ENCODE measurements around the gene AKT3.

AKT3 gene

GRCh38 chr1:243733670-243734307, 116.3 kb downstream of the AKT3 start:
- DNase-seq (ENCODE audit: low read depth in 1 of 2, low spot score in 1 of 2) = no peak

- DNase-seq (ENCODE audit: low read depth in 1 of 2, low spot score in 1 of 2) = no peak
Measured at GRCh38 chr1:243732637-243733036, 117.4 kb downstream of the AKT3 start.

- DNase-seq (ENCODE audit: low read depth in 1 of 2, low spot score in 1 of 2) = no peak
Measured at GRCh38 chr1:243731974-243732625, 117.9 kb downstream of the AKT3 start.

GRCh38 chr1:243731301-243731891, 118.6 kb downstream of the AKT3 start:
- DNase-seq (ENCODE audit: low read depth in 1 of 2, low spot score in 1 of 2) = no peak

GRCh38 chr1:243730487-243731150, 119.4 kb downstream of the AKT3 start:
- DNase-seq (ENCODE audit: low read depth in 1 of 2, low spot score in 1 of 2) = no peak

GRCh38 chr1:243729956-243730355, 120.1 kb downstream of the AKT3 start:
- DNase-seq (ENCODE audit: low read depth in 1 of 2, low spot score in 1 of 2) = no peak

GRCh38 chr1:243727503-243728203, 122.4 kb downstream of the AKT3 start:
- no peak for DNase-seq (ENCODE audit: low read depth in 1 of 2, low spot score in 1 of 2)

- no peak for DNase-seq (ENCODE audit: low read depth in 1 of 2, low spot score in 1 of 2)
Measured at GRCh38 chr1:243726806-243727502, 123.1 kb downstream of the AKT3 start.

GRCh38 chr1:243725846-243726245, 124.2 kb downstream of the AKT3 start:
- DNase-seq (ENCODE audit: low read depth in 1 of 2, low spot score in 1 of 2) = no peak

- DNase-seq (ENCODE audit: low read depth in 1 of 2, low spot score in 1 of 2) = no peak
Measured at GRCh38 chr1:243725075-243725474, 125.0 kb downstream of the AKT3 start.

GRCh38 chr1:243723458-243724043, 126.5 kb downstream of the AKT3 start:
- no peak for DNase-seq (ENCODE audit: low read depth in 1 of 2, low spot score in 1 of 2)

- DNase-seq (ENCODE audit: low read depth in 1 of 2, low spot score in 1 of 2) = no peak
Measured at GRCh38 chr1:243723050-243723449, 127.0 kb downstream of the AKT3 start.

GRCh38 chr1:243719476-243719875, 130.6 kb downstream of the AKT3 start:
- no peak for DNase-seq (ENCODE audit: low read depth in 1 of 2, low spot score in 1 of 2)

- no peak for DNase-seq (ENCODE audit: low read depth in 1 of 2, low spot score in 1 of 2)
Measured at GRCh38 chr1:243718893-243719292, 131.2 kb downstream of the AKT3 start.

- no peak for DNase-seq (ENCODE audit: low read depth in 1 of 2, low spot score in 1 of 2)
Measured at GRCh38 chr1:243718022-243718421, 132.0 kb downstream of the AKT3 start.

GRCh38 chr1:243716906-243717305, 133.1 kb downstream of the AKT3 start:
- no peak for DNase-seq (ENCODE audit: low read depth in 1 of 2, low spot score in 1 of 2)

- no peak for DNase-seq (ENCODE audit: low read depth in 1 of 2, low spot score in 1 of 2)
Measured at GRCh38 chr1:243715285-243715684, 134.8 kb downstream of the AKT3 start.

- DNase-seq (ENCODE audit: low read depth in 1 of 2, low spot score in 1 of 2) = no peak
Measured at GRCh38 chr1:243713470-243714186, 136.4 kb downstream of the AKT3 start.

GRCh38 chr1:243712941-243713340, 137.1 kb downstream of the AKT3 start:
- DNase-seq (ENCODE audit: low read depth in 1 of 2, low spot score in 1 of 2) = no peak

GRCh38 chr1:243712242-243712641, 137.8 kb downstream of the AKT3 start:
- DNase-seq (ENCODE audit: low read depth in 1 of 2, low spot score in 1 of 2) = no peak
